H1 (cell line): ENCODE results near the gene TAF11L2.

Experiments used
- CBX5 ChIP-seq: fragments of 300-800, 300-1000 bp; sonication (generic); IDR thresholded peaks from 2 replicates; pipeline ENCODE4 v1.7.1; 2016; ENCODE audit warnings: antibody characterized with exemption, low read length, low read depth
- CHD2 ChIP-seq: IDR thresholded peaks from 2 replicates; pipeline ENCODE4 v1.6.1; 2012; ENCODE audit warnings: low read length, improper control_type of control experiment
- CTCF ChIP-seq, 3 experiments: IDR thresholded peaks; 1 replicate in 2 of 3; 2 replicates in 1 of 3; pipeline versions ENCODE4 v1.5.1 to v1.6.1; 2011; ENCODE audit warnings: low read length in 3 of 3, mild to moderate bottlenecking in 3 of 3, inconsistent platforms in 2 of 3, low read depth in 1 of 3, moderate library complexity in 1 of 3; ENCODE audit not compliant: insufficient read depth in 1 of 3; ENCODE audit errors: control extremely low read depth in 1 of 3
- EZH2 ChIP-seq: fragments of 200-600 bp; sonication (generic); IDR thresholded peaks from 2 replicates; pipeline ENCODE4 v1.7.1; 2012; ENCODE audit warnings: low read depth, mild to moderate bottlenecking, moderate library complexity, low read length, inconsistent platforms; ENCODE audit not compliant: severe bottlenecking
- HDAC2 ChIP-seq, 2 experiments: fragments of 300-600 bp in 1 of 2; sonication (generic) in 1 of 2; IDR thresholded peaks; 2 replicates each; pipeline ENCODE4 v1.6.1; 2011 to 2012; ENCODE audit warnings: low read depth in 2 of 2, low read length in 2 of 2, mild to moderate bottlenecking in 2 of 2, moderate library complexity in 2 of 2, borderline replicate concordance in 1 of 2, inconsistent platforms in 1 of 2
- KDM1A ChIP-seq: fragments of 200-600, 300-600 bp; sonication (generic); IDR thresholded peaks from 2 replicates; pipeline ENCODE4 v1.7.1; 2016; ENCODE audit warnings: mild to moderate bottlenecking, low read length, borderline replicate concordance
- POLR2A ChIP-seq, 2 experiments: IDR thresholded peaks; 1 replicate in 1 of 2; 2 replicates in 1 of 2; pipeline ENCODE4 v1.6.1; 2011; ENCODE audit warnings: low read depth in 2 of 2, low read length in 2 of 2, mild to moderate bottlenecking in 2 of 2; ENCODE audit errors: control extremely low read depth in 1 of 2
- POLR2AphosphoS5 ChIP-seq: IDR thresholded peaks from 2 replicates; pipeline ENCODE4 v1.6.1; 2011; ENCODE audit warnings: low read depth, low read length
- RFX5 ChIP-seq: IDR thresholded peaks from 2 replicates; pipeline ENCODE4 v1.6.1; 2011; ENCODE audit warnings: low read depth, low read length, improper control_type of control experiment, borderline replicate concordance
- YY1 ChIP-seq: IDR thresholded peaks from 2 replicates; pipeline ENCODE4 v1.6.1; 2011; ENCODE audit warnings: low read depth, mild to moderate bottlenecking, low read length

DNA sequence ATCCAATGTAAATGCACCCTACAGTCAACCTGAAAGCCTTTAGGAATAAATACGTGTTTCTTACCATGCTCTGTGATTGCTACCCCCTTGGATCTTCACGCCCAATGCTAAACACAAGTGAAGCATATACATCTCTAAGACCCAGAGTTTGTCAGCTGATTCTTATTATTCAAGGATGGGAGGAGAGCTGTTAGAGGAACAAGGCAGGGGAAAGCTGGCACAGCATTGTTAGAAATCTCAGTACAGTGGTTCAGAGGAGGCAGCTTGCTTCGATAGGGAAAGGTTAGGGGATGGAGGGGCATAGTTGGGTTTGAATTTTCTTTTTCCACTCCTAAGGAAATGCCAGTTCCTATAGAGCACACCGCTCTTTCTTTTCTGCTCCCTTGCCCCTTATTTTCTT is 16.7 kb upstream of the TAF11L2 start:
- TF ChIP-seq KDM1A = no peak
- TF ChIP-seq EZH2 = no peak
- TF ChIP-seq CTCF (IDR thresholded peaks at IDR 0.05; ENCODE audit: control extremely low read depth in 1 of 3, insufficient read depth in 1 of 3, low read depth in 1 of 3, low read length in 3 of 3) = no peak
- TF ChIP-seq YY1 = no peak
- TF ChIP-seq CHD2 = no peak
- no peak for TF ChIP-seq HDAC2 (IDR thresholded peaks at IDR 0.05; ENCODE audit: borderline replicate concordance in 1 of 2, low read depth in 2 of 2, low read length in 2 of 2)
- TF ChIP-seq CBX5 = no peak
- no peak for TF ChIP-seq POLR2AphosphoS5
- TF ChIP-seq POLR2A (IDR thresholded peaks at IDR 0.05; ENCODE audit: control extremely low read depth in 1 of 2, low read depth in 2 of 2, low read length in 2 of 2) = no peak
- TF ChIP-seq RFX5 = no peak
